Mucosa of descending colon (tissue), 3 donors: ENCODE measurements around the gene POGLUT2. TPM values are rescaled to one million over a fixed set of nuclear protein-coding genes. Genes with fewer than 3 reads are reported as not detected.

ENCODE experiments used
- ATAC-seq: fragments of 200-7000 bp; cut with Tn5 transposase; one replicate; pipeline ENCODE4 v1.9.1; 2020; ENCODE audit warnings: mild to moderate bottlenecking, moderate library complexity
- DNase-seq, 3 donors: peaks; one replicate each; pipeline ENCODE4 v3.0.0-alpha.2; 2020
- H3K36me3 ChIP-seq: fragments of 200-600 bp; one replicate; pipeline ENCODE4 v1.8.0; 2021; ENCODE audit warnings: low read depth, mild to moderate bottlenecking
- H3K4me1 ChIP-seq: fragments of 200-600 bp; one replicate; pipeline ENCODE4 v1.8.0; 2021; ENCODE audit warnings: low read depth, mild to moderate bottlenecking
- H3K4me3 ChIP-seq: fragments of 200-600 bp; one replicate; pipeline ENCODE4 v1.8.0; 2021; ENCODE audit warnings: mild to moderate bottlenecking
- H3K9me3 ChIP-seq: fragments of 200-600 bp; one replicate; pipeline ENCODE4 v1.8.0; 2021; ENCODE audit warnings: mild to moderate bottlenecking
- intact Hi-C, 2 donors: fragments of 100-400 bp; cut with DNase I in 1 of 2; cut with micrococcal nuclease in 1 of 2; formaldehyde crosslinking; loops; one replicate each; pipeline versions ENCODE4 v1.11.0 to v1.11.1; 2022; cut with DNase I, micrococcal nuclease
- total RNA-seq, 3 donors: library from RNA; stranded (reverse); fragmentation: NEBNext Ultra II Directional in 2 of 3; extraction: Animal tissue kit (Norgen Biotek cat#: 25700) in 2 of 3; gene quantifications; one replicate each; pipeline versions ENCODE4 v1.2.1 to v1.2.4, GENCODE V29; 2021 to 2023
- TF ChIP-seq, protein P1 (sequence below): fragments of 200-600 bp; IDR thresholded peaks from one replicate; pipeline ENCODE4 v1.8.0; 2022; ENCODE audit warnings: antibody characterized with exemption, mild to moderate bottlenecking
- donor health status: DM: no; HTN: no; CAD: no; lungs with moderate emphysema.
- donor health status: DM: no; HTN: no; CAD: no.
- donor health status: DM: no; HTN: yes; CAD: no.

Gene POGLUT2
- total RNA-seq, 3 donors from 2014 or later = 0.72 to 3.9 (median 1.7) TPM

GRCh38 chr13:102776271-102776670 lies 22.5 kb downstream of the POGLUT2 start:
- Histone ChIP-seq H3K9me3 (no peaks in the 10 kb centered on the region), H3K4me3 (no peak overlapping the region), H3K36me3 (no peaks in the 10 kb centered on the region), H3K4me1 (peaks cover 8% of the 10 kb centered on the region)
- intact Hi-C loops = no loop called here
- ATAC-seq (no peak), DNase-seq (no peak)
- TF ChIP-seq, protein P1, sequence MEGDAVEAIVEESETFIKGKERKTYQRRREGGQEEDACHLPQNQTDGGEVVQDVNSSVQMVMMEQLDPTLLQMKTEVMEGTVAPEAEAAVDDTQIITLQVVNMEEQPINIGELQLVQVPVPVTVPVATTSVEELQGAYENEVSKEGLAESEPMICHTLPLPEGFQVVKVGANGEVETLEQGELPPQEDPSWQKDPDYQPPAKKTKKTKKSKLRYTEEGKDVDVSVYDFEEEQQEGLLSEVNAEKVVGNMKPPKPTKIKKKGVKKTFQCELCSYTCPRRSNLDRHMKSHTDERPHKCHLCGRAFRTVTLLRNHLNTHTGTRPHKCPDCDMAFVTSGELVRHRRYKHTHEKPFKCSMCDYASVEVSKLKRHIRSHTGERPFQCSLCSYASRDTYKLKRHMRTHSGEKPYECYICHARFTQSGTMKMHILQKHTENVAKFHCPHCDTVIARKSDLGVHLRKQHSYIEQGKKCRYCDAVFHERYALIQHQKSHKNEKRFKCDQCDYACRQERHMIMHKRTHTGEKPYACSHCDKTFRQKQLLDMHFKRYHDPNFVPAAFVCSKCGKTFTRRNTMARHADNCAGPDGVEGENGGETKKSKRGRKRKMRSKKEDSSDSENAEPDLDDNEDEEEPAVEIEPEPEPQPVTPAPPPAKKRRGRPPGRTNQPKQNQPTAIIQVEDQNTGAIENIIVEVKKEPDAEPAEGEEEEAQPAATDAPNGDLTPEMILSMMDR = no peak

DNA sequence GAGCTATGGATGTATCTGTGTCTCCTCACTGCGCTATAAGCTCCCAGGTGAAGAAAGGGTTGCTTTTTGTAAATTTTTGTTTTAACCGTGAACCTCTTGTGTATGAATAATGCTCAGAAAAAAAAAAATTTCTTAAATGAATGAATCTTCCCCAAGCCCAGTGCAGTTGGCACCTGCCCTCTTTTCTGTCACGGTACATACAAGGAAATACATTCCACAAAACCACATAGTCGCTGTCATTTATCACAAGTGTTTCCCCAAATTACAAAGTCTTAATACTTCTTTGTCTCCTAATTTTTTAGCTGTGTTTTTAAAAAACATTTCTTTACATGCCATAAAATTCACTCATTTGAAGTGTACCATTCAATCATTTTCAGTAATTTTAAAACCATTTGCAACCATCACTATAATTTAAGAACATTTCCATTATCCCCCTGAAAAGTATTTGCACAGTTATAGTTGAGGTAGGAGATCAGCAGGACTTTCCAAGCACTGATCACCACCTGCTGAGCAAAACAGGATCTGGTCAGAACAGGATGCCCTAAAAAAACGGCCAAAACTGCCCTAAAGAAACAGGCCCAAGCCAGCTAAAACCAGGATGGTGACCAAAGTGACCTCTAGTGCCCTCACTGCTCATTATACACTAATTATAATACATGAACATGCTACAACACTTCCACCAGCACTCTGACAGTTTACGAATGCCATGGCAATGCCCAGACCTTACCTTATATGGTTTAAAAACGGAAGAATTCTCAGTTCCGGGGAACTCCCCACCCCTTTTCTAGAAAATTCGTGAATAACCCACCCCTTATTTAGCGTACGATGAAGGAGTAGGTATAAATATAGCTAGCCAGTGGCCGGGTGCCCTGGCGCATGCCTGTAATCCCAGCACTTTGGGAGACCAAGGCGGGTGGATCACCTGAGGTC lies 23.9 kb downstream of the POGLUT2 start:
- Histone ChIP-seq H3K4me1 (peaks cover 8% of the 10 kb centered on the region), H3K36me3 (no peaks in the 10 kb centered on the region), H3K4me3 (no peak overlapping the region), H3K9me3 (no peaks in the 10 kb centered on the region)
- intact Hi-C loops = no loop called here
- TF ChIP-seq, protein P1 = no peak
- ATAC-seq = no peak
- no peak for DNase-seq

DNA sequence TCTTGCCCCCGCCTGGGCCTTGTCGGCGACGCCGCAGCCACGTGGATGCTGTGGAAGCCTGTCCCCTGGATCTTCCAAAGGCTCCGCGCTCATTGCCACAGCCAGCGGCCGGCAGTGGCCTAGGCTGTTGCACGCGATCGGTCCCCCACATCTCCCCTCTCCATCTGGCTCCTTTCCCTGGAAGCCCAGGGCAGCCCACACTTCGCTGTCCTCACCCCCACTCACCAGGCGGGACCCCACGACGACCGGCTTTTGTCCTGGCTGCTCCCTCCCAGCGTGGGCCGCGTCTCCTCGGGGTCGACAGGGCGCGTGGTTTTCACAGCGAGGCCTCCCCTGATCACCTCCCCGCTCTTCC lies 24.6 kb downstream of the POGLUT2 start:
- Histone ChIP-seq H3K9me3 (no peaks in the 10 kb centered on the region), H3K36me3 (no peaks in the 10 kb centered on the region), H3K4me1 (peaks cover 8% of the 10 kb centered on the region), H3K4me3 (no peak overlapping the region)
- ATAC-seq (no peak), DNase-seq (peak in 1 of 3 donors; percentile 57)
- TF ChIP-seq, protein P1 = no peak
- intact Hi-C loops = no loop called here

GRCh38 chr13:102773441-102774213 lies 25.1 kb downstream of the POGLUT2 start, which contains the start of gene TEX30:
Gene TEX30 (minus strand): TSS chr13:102773786. CDS start chr13:102770026, 3,760 bp downstream.
- peak; percentile 100 for ATAC-seq
- H3K4me3 ChIP-seq = peak within 1 kb of the TSS; percentile 59
- no peaks in the 10 kb centered on the region for H3K9me3 ChIP-seq
- H3K4me1 ChIP-seq = peaks cover 8% of the 10 kb centered on the region
- TF ChIP-seq, protein P1 = no peak
- peak; percentile 85 to 91 (median 90) for DNase-seq
- H3K36me3 ChIP-seq = no peaks in the 10 kb centered on the region
- intact Hi-C loops = no loop called here

GRCh38 chr13:102772042-102772425 lies 26.7 kb downstream of the POGLUT2 start:
- Histone ChIP-seq H3K36me3 (no peaks in the 10 kb centered on the region), H3K4me1 (peaks cover 8% of the 10 kb centered on the region), H3K4me3 (no peak overlapping the region), H3K9me3 (no peaks in the 10 kb centered on the region)
- DNase-seq (no peak), ATAC-seq (no peak)
- intact Hi-C loops = no loop called here
- TF ChIP-seq, protein P1 = no peak
